ENCODE data around the gene CUX1. TPM values are rescaled to one million over a fixed set of nuclear protein-coding genes. Genes with fewer than 3 reads are reported as not detected.

The CUX1 gene
- total RNA-seq, 1 experiment from 2014 or later, result 53.5 TPM

- Histone ChIP-seq H2BK5ac (ENCODE audit: insufficient read length, low read length) (no peak overlapping the region), H2BK12ac (ENCODE audit: insufficient read length, low read depth, low read length) (no peak overlapping the region), H3K4ac (ENCODE audit: low read depth, low read length) (no peak overlapping the region), H3K4me2 (ENCODE audit: insufficient read depth, insufficient read length, low read length) (no peak overlapping the region), H3T11ph (ENCODE audit: low read length) (no peak overlapping the region), H3K56ac (ENCODE audit: insufficient read length, low read depth, low read length) (no peak overlapping the region), H4K20me1 (ENCODE audit: control insufficient read depth, insufficient read depth, insufficient read length) (no peaks in the 10 kb centered on the region), H3K23me2 (ENCODE audit: insufficient read length, low read depth, low read length, poor library complexity, severe bottlenecking) (peaks cover 11% of the 10 kb centered on the region), H3K18ac (ENCODE audit: insufficient read length, low read depth, low read length) (no peak overlapping the region), H3K27ac (ENCODE audit: insufficient read length, low read depth, low read length) (no peak overlapping the region), H3K9me3 (ENCODE audit: control insufficient read depth, low read depth, low read length) (no peaks in the 10 kb centered on the region), H4K5ac (ENCODE audit: insufficient read length, low read depth, low read length) (no peak overlapping the region), H3K4me1 (ENCODE audit: insufficient read depth, low read length) (peaks cover 9% of the 10 kb centered on the region; the same call in 1 of the 2 replicates), H2AFZ (ENCODE audit: low read length) (no peak overlapping the region), H2BK15ac (ENCODE audit: low read depth, low read length) (no peak overlapping the region), H3K79me1 (ENCODE audit: insufficient read depth, low read depth, low read length, poor library complexity, severe bottlenecking) (no peaks in the 10 kb centered on the region), H2BK120ac (ENCODE audit: low read depth, low read length, poor library complexity, severe bottlenecking) (no peak overlapping the region), H4K91ac (ENCODE audit: insufficient read length, low read depth, low read length) (no peak overlapping the region), H3K23ac (ENCODE audit: insufficient read length, low read depth, low read length) (no peak overlapping the region), H4K8ac (replicated peaks; ENCODE audit: insufficient read length, low read depth, low read length) (no peak overlapping the region), H3K79me2 (ENCODE audit: insufficient read depth, low read length) (peaks cover 15% of the 10 kb centered on the region), H3K14ac (ENCODE audit: insufficient read depth, low read length) (no peak overlapping the region), H3K9ac (ENCODE audit: extremely low read depth, insufficient read length, low read length) (no peak overlapping the region), H2BK20ac (ENCODE audit: low read depth, low read length, poor library complexity, severe bottlenecking) (no peak overlapping the region), H2AK5ac (ENCODE audit: insufficient read length, low read length) (no peak overlapping the region), H3K27me3 (ENCODE audit: insufficient read depth, low read length) (no peaks in the 10 kb centered on the region)
- no peak for TF ChIP-seq CTCF (conservative IDR thresholded peaks at IDR 0.05)
- Mint-ChIP-seq H3K36me3 (ENCODE audit: insufficient read depth in 1 of 3, low read depth in 3 of 3) (peaks cover 14 to 18% (median 15%) of the 10 kb centered on the region in 3 experiments), H3K9me3 (peaks cover 0 to 8% of the 10 kb centered on the region in 2 experiments; a peak in 4 of 5 replicates), H3K27me3 (ENCODE audit: low read depth) (no peaks in the 10 kb centered on the region), H3K4me1 (peaks cover 57 to 69% of the 10 kb centered on the region in 2 experiments), H3K27ac (peak overlapping the region in 2 of 3 experiments; percentile 33 to 92; a peak in 4 of 7 replicates), H3K4me3 (no peak overlapping the region)
- no peak for DNase-seq
- WGBS (ENCODE audit: extremely low coverage, insufficient read length, low lambda C conversion rate), result no CpG with 5 or more reads among the region's 4 CpGs
Measured at GRCh38 chr7:101933028-101933427, 115.6 kb downstream of the CUX1 start.

Measured in H9 (cell line).